ENCODE results near the gene PVR.
"Not testable (repeated sequence)": the region's sequence is repeated elsewhere in the genome, so short reads cannot be mapped to it uniquely, and the experiment has no call there.

The PVR gene

DNA sequence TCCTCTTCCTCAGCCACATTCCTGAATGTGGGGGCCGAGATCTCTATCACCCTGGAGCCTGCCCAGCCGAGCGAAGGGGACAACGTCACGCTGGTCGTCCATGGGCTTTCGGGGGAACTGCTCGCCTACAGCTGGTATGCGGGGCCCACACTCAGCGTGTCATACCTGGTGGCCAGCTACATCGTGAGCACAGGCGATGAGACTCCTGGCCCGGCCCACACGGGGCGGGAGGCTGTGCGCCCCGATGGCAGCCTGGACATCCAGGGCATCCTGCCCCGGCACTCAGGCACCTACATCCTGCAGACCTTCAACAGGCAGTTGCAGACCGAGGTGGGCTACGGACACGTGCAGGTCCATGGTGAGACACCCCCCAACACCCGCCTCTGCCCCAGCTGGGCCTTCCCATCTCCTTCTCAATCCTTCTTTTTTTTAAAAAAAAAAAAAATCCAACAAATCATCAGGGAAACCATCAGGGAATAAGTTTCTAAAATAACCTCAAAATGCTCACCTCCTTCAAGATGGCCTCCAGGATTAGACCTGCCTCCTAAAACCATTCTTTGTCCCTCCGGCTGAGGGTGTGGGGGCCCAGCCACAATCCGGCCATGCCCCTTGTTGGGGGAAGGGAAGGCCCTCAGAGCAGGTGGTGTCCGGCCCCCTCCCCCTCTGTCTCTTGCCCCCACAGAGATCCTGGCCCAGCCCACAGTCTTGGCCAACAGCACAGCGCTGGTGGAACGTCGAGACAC, 59.8 kb downstream of the PVR start:
- no peak for DNase-seq

GRCh38 chr19:44704982-44705381, 61.3 kb downstream of the PVR start:
- no peak for DNase-seq

- no peak for DNase-seq
These were observed 61.8 kb downstream of the PVR start for GRCh38 chr19:44705502-44706010.

DNA sequence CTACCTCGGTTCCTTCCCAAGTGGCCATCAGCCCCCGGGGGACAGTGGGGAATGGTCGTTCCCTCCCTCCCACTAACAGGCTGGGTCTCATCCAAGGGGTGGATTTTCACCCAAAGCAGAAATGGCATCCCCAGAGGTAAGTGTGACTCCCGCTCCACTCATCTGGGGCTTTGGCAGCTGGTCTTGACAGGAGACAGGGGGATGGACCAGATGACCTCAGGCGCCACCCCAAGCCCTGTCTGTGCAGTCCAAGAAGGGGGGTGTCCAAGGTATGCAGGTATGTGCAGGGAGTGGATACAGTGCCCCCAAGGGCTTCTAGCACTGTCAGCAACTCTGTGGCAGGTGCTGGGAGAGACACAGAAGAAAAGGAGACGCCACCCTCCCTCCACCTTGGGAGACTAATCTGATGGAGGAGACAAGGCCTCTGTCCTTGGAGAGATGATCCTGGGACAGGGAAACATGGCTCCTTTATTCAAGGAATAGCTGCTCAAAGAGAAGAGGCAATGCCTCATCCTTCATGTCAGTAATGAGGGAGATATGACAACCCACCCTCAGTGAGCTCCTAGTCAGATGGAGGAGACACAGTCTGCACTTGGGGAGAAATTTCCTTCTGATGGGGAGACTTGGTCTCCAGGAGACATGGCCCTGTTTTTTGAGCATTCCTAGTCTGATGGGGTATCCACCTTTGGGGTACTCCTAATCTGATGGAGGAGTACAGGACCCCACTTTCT, 63.0 kb downstream of the PVR start:
- DNase-seq: no peak

DNA sequence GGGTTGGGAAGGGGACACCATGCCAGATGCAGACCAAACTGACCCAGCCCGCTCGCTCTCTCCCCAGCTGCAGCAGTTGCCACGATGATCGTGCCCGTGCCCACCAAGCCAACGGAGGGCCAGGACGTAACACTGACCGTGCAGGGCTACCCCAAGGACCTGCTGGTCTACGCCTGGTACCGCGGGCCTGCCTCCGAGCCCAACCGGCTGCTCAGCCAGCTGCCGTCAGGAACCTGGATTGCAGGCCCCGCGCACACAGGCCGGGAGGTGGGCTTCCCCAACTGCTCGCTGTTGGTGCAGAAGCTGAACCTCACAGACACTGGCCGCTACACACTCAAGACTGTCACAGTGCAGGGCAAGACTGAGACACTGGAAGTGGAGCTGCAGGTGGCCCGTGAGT, 64.1 kb downstream of the PVR start:
- DNase-seq: no peak

GRCh38 chr19:44708940-44709339, 65.2 kb downstream of the PVR start:
- no peak for DNase-seq

DNA sequence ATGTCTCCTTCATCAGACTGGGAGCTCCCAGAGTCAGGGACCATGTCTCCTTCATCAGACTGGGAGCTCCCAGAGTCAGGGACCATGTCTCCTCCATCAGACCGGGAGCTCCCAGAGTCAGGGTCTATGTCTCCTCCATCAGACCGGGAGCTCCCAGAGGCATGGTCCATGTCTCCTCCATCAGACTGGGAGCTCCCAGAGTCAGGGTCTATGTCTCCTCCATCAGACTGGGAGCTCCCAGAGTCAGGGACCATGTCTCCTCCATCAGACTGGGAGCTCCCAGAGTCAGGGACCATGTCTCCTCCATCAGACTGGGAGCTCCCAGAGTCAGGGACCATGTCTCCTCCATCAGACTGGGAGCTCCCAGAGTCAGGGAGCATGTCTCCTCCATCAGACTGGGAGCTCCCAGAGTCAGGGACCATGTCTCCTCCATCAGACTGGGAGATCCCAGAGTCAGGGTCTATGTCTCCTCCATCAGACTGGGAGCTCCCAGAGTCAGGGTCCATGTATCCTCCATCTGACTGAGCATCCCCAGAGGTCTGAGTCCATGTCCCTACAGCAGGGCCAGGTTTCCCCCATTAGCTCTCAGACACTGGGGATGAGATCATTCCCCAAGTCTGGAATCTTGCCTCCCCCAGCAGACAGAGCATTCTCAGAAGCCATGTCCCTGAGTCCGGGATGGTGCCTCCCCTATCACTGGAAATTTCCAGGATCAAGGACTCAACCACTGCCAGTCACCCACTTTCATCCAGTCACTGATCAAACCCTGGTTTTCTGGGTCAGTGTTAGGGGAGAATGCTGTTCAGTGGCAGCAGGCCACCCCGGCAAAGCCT, 65.9 kb downstream of the PVR start:
- not testable (repeated sequence) for DNase-seq

DNA sequence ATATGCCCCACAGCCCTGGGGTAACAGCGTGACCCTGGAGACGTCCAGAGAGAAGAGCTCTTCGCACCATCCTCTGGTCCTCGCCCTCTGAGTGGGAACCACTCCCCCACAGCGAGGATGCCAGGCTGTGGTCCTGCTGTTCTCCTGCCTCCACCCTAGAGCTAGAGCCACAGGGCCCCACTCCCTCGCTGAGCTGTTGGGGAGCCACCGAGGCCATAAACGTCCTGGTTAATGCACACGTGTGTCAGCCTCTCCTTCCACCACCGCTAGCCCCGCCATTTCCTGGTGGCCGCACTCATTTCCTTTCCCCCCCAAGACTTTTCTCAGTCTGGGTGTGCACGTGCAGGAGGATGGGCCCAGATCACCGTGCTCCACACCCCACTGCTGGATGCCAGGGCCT, 66.8 kb downstream of the PVR start:
- no peak for DNase-seq

GRCh38 chr19:44712864-44713515, 69.3 kb downstream of the PVR start:
- no peak for DNase-seq
